Anterior cingulate cortex (tissue), 58 donors: Measurements from ENCODE around the gene ZNF326.

Source experiments
- DNase-seq, 58 donors: peaks; one replicate each; lab custom pipeline; 2025; lab: John Stamatoyannopoulos, UW

The ZNF326 gene

GRCh38 chr1:90067194-90067931 is 72.5 kb downstream of the ZNF326 start:
- no peak for DNase-seq

GRCh38 chr1:90068611-90069280 is 73.8 kb downstream of the ZNF326 start:
- no peak for DNase-seq

GRCh38 chr1:90074137-90074536 is 79.2 kb downstream of the ZNF326 start:
- DNase-seq: no peak

GRCh38 chr1:90074566-90074965 is 79.7 kb downstream of the ZNF326 start:
- DNase-seq: no peak

GRCh38 chr1:90074970-90075391 is 80.1 kb downstream of the ZNF326 start:
- DNase-seq: no peak

GRCh38 chr1:90083995-90084394 is 89.1 kb downstream of the ZNF326 start:
- no peak for DNase-seq
